PC-3 (cell line): ENCODE results near the gene ZSWIM8. TPM values are rescaled to one million over a fixed set of nuclear protein-coding genes. Genes with fewer than 3 reads are reported as not detected.
A peak's percentile ranks its signal among the peaks of the same experiment; 100 is the strongest.

Experiments
- ATAC-seq: fragments of 200-7000 bp; cut with Tn5 transposase; 2 replicates; pipeline ENCODE4 v1.9.1; 2020; ENCODE audit warnings: mild to moderate bottlenecking, moderate library complexity
- BruUV-seq: library from RNA; stranded (reverse); fragments of 400-500 nt; replicated peaks from 2 replicates; lab custom pipeline; 2021; lab: Mats Ljungman, UMichigan
- CTCF ChIA-PET: fragments of 300-600 bp; sonication (Branson Sonifier 250); formaldehyde crosslinking; loops from one replicate; lab custom pipeline; 2022; ENCODE audit warnings: antibody characterized with exemption; lab: Charles Lee
- POLR2A ChIA-PET: fragments of 300-600 bp; sonication (Branson Sonifier 250); formaldehyde crosslinking; loops from one replicate; lab custom pipeline; 2022; ENCODE audit warnings: antibody characterized with exemption; ENCODE audit not compliant: unreplicated experiment; lab: Charles Lee
- DNase-seq: peaks from one replicate; pipeline ENCODE4 v3.0.0-alpha.2; 2015
- H2AFZ ChIP-seq: fragments of 300-600 bp; sonication (generic); 2 replicates; pipeline ENCODE4 v1.6.0; 2016; ENCODE audit warnings: antibody characterized with exemption, low read length
- H3F3A ChIP-seq: fragments of 300-600 bp; sonication (generic); one replicate; pipeline ENCODE4 v1.6.0; 2017; ENCODE audit warnings: antibody characterized with exemption, low read length, control low read depth, mild to moderate bottlenecking; ENCODE audit not compliant: unreplicated experiment
- H3K27ac ChIP-seq: fragments of 300-600 bp; sonication (generic); 2 replicates; pipeline ENCODE4 v1.5.1; 2016; ENCODE audit warnings: mild to moderate bottlenecking, low read length
- H3K27me3 ChIP-seq: fragments of 300-600 bp; sonication (generic); 2 replicates; pipeline ENCODE4 v1.6.1; 2016; ENCODE audit warnings: low read length, mixed read lengths
- H3K36me3 ChIP-seq: fragments of 300-600 bp; sonication (generic); 2 replicates; pipeline ENCODE4 v1.6.1; 2016; ENCODE audit warnings: low read depth, mixed run types, low read length, mixed read lengths
- H3K4me1 ChIP-seq: fragments of 300-600 bp; sonication (generic); 2 replicates; pipeline ENCODE4 v1.5.1; 2016; ENCODE audit warnings: low read length; ENCODE audit not compliant: insufficient read depth
- H3K4me2 ChIP-seq: fragments of 300-600 bp; sonication (generic); 2 replicates; pipeline ENCODE4 v1.6.0; 2016; ENCODE audit warnings: low read length
- H3K4me3 ChIP-seq: fragments of 300-600 bp; sonication (generic); 2 replicates; pipeline ENCODE4 v1.5.1; 2016; ENCODE audit warnings: mild to moderate bottlenecking, low read length, mixed read lengths
- H3K79me2 ChIP-seq: fragments of 300-600 bp; sonication (generic); 2 replicates; pipeline ENCODE4 v1.6.1; 2017; ENCODE audit warnings: low read length, mixed read lengths
- H3K9ac ChIP-seq: fragments of 300-600 bp; sonication (generic); 2 replicates; pipeline ENCODE4 v1.6.0; 2016; ENCODE audit warnings: mild to moderate bottlenecking, low read length
- H3K9me2 ChIP-seq: fragments of 300-600 bp; sonication (generic); replicated peaks from 2 replicates; pipeline ENCODE4 v1.6.1; 2016; ENCODE audit warnings: mixed run types, low read length, mixed read lengths
- H3K9me3 ChIP-seq: fragments of 300-600 bp; sonication (generic); 2 replicates; pipeline ENCODE4 v1.6.1; 2016; ENCODE audit warnings: low read length, mixed read lengths
- H4K20me1 ChIP-seq: fragments of 300-600 bp; sonication (generic); 2 replicates; pipeline ENCODE4 v1.6.1; 2016; ENCODE audit warnings: low read length, mixed read lengths
- EZH2 ChIP-seq: fragments of 300-600 bp; sonication (generic); IDR thresholded peaks from one replicate; pipeline ENCODE4 v1.6.1; 2017; ENCODE audit warnings: antibody characterized with exemption, mild to moderate bottlenecking, low read length; ENCODE audit not compliant: unreplicated experiment
- EZH2phosphoT487 ChIP-seq: fragments of 300-600 bp; sonication (generic); IDR thresholded peaks from 2 replicates; pipeline ENCODE4 v1.6.1; 2018; ENCODE audit warnings: mild to moderate bottlenecking, antibody characterized with exemption, low read length, borderline replicate concordance
- intact Hi-C: fragments of 100-400 bp; cut with micrococcal nuclease; formaldehyde crosslinking; loops from 2 replicates; pipeline ENCODE4 v1.9.0; 2023
- total RNA-seq: library from RNA; depleted of rRNA; stranded (reverse); fragments of >200 nt; gene quantifications from 2 replicates; pipeline ENCODE4 v1.2.3, GENCODE V29; 2014
- TF ChIP-seq, protein P1 (sequence below): fragments of 300-600 bp; sonication (generic); conservative IDR thresholded peaks from 2 replicates; pipeline ENCODE4 v1.5.1; 2017; ENCODE audit warnings: antibody characterized with exemption, low read depth, mild to moderate bottlenecking, low read length

Gene ZSWIM8
- total RNA-seq, 1 experiment from 2014 or later: 152 TPM

DNA sequence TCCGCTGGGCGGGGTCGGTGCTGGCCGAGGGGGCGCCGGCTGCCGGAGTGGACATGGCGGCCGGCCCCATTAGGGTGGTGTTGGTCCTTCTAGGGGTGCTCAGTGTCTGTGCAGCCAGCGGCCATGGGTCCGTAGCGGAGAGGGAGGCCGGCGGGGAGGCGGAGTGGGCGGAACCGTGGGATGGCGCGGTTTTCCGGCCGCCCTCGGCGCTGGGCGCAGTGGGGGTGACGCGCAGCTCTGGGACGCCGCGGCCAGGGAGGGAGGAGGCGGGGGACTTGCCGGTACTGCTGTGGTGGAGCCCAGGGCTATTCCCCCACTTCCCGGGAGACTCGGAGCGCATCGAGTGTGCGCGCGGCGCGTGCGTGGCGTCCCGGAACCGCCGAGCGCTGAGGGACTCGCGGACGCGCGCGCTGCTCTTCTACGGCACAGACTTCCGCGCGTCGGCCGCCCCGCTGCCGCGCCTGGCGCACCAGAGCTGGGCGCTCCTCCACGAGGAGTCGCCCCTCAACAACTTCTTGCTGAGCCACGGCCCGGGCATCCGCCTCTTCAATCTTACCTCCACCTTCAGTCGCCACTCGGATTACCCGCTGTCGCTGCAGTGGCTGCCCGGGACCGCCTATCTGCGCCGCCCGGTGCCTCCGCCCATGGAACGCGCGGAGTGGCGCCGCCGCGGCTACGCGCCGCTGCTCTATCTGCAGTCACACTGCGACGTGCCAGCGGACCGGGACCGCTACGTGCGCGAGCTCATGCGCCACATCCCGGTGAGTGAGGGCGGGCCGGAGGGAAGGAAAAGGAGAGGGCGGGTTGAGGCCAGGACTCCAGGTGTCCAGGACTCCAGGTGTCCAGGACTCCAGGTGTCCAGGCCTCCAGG, 12.9 kb upstream of the ZSWIM8 start:
- DNase-seq: peak; percentile 99
- TF ChIP-seq, protein P1, sequence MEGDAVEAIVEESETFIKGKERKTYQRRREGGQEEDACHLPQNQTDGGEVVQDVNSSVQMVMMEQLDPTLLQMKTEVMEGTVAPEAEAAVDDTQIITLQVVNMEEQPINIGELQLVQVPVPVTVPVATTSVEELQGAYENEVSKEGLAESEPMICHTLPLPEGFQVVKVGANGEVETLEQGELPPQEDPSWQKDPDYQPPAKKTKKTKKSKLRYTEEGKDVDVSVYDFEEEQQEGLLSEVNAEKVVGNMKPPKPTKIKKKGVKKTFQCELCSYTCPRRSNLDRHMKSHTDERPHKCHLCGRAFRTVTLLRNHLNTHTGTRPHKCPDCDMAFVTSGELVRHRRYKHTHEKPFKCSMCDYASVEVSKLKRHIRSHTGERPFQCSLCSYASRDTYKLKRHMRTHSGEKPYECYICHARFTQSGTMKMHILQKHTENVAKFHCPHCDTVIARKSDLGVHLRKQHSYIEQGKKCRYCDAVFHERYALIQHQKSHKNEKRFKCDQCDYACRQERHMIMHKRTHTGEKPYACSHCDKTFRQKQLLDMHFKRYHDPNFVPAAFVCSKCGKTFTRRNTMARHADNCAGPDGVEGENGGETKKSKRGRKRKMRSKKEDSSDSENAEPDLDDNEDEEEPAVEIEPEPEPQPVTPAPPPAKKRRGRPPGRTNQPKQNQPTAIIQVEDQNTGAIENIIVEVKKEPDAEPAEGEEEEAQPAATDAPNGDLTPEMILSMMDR: peak; percentile 53
- no peak for TF ChIP-seq EZH2phosphoT487
- Histone ChIP-seq H3K36me3 (peaks cover 62% of the 10 kb centered on the region), H3F3A (peaks cover 17% of the 10 kb centered on the region), H3K9me3 (no peaks in the 10 kb centered on the region), H4K20me1 (peaks cover 29% of the 10 kb centered on the region), H3K9ac (peak overlapping the region; percentile 78), H3K27ac (peak overlapping the region; percentile 71), H3K4me1 (peaks cover 26% of the 10 kb centered on the region), H3K79me2 (peaks cover 49% of the 10 kb centered on the region), H3K9me2 (no peaks in the 10 kb centered on the region), H3K4me2 (peak overlapping the region; percentile 81), H2AFZ (peak overlapping the region; percentile 89), H3K4me3 (peak overlapping the region; percentile 73), H3K27me3 (no peaks in the 10 kb centered on the region)
- ChIA-PET CTCF (interaction anchor here (0.5 to 3.1 kb wide), 8 partner anchors 14 to 213 kb away, joined by 3 to 39 read pairs (median 6); no protein-coding TSS in a partner anchor), POLR2A (interaction anchor here (0.5 to 1.8 kb wide), 15 partner anchors 8 to 311 kb away, joined by 3 to 13 read pairs (median 4); partner anchors contain the start of gene CHCHD1)
- peak; percentile 66 for ATAC-seq
- intact Hi-C loops: loop anchor here (1.0 to 5.0 kb wide), 7 partner anchors 9 to 225 kb away; partner anchors contain the start of genes NDST2, SEC24C, VCL and ZSWIM8
- no TSS peak for BruUV-seq

DNA sequence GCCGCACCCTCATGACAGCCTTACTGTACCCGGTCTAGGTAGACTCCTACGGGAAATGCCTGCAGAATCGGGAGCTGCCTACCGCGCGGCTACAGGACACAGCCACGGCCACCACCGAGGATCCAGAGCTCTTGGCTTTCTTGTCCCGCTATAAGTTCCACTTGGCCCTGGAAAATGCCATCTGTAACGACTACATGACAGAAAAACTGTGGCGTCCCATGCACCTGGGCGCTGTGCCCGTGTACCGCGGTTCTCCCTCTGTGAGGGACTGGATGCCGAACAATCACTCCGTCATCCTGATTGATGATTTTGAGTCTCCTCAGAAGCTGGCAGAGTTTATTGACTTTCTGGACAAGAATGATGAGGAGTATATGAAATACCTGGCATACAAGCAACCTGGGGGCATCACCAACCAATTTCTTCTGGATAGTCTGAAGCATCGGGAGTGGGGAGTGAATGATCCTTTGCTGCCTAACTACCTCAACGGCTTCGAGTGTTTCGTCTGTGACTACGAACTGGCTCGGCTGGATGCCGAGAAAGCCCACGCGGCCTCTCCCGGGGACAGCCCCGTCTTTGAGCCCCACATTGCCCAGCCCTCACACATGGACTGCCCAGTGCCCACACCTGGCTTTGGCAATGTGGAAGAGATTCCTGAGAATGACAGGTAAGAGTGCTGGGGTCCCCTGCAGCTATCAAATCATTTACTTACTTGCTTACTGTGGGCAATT, 12.1 kb upstream of the ZSWIM8 start:
- no peak for TF ChIP-seq EZH2
- no peak for TF ChIP-seq EZH2phosphoT487
- TF ChIP-seq, protein P1: no peak
- H3K4me2 ChIP-seq: peak overlapping the region; percentile 81
- peaks cover 17% of the 10 kb centered on the region for H3F3A ChIP-seq
- no peaks in the 10 kb centered on the region for H3K27me3 ChIP-seq
- H2AFZ ChIP-seq: peak overlapping the region; percentile 89
- peak overlapping the region; percentile 78 for H3K9ac ChIP-seq
- H3K27ac ChIP-seq: peak overlapping the region; percentile 1; the same call in 1 of the 2 replicates
- peak overlapping the region; percentile 73 for H3K4me3 ChIP-seq
- intact Hi-C loops: loop anchor here (1.0 to 5.0 kb wide), 5 partner anchors 8 to 224 kb away; partner anchors contain the start of genes NDST2, VCL and ZSWIM8
- H3K9me2 ChIP-seq: no peaks in the 10 kb centered on the region
- DNase-seq (no peak), ATAC-seq (peak; percentile 0; the same call in 1 of the 2 replicates)
- H3K36me3 ChIP-seq: peaks cover 57% of the 10 kb centered on the region
- H3K79me2 ChIP-seq: peaks cover 57% of the 10 kb centered on the region
- peaks cover 26% of the 10 kb centered on the region for H3K4me1 ChIP-seq
- TSS peak; percentile 39 for BruUV-seq
- ChIA-PET CTCF (interaction anchor here (0.5 to 3.1 kb wide), 6 partner anchors 13 to 214 kb away, joined by 3 to 39 read pairs (median 8); no protein-coding TSS in a partner anchor), POLR2A (interaction anchor here (0.5 to 1.8 kb wide), 8 partner anchors 8 to 239 kb away, joined by 3 to 13 read pairs (median 4); partner anchors contain the start of genes CAMK2G and CHCHD1)
- H3K9me3 ChIP-seq: no peaks in the 10 kb centered on the region
- peaks cover 29% of the 10 kb centered on the region for H4K20me1 ChIP-seq
